Measurements from ENCODE around the gene SH3YL1. TPM values are rescaled to one million over a fixed set of nuclear protein-coding genes. Genes with fewer than 3 reads are reported as not detected.
A peak's percentile ranks its signal among the peaks of the same experiment; 100 is the strongest.

The SH3YL1 gene
- total RNA-seq, 3 donors from 2014 or later (not counting 1 experiment from before 2014, with no cell fraction given) = 28.3 to 42.2 (median 32.3) TPM

- intact Hi-C loops (cut with micrococcal nuclease) = no loop called here
- ATAC-seq = no peak
- Mint-ChIP-seq H3K27me3 (ENCODE audit: low read depth in 2 of 2) (no peaks in the 10 kb centered on the region), H3K27ac (no peak overlapping the region), H3K36me3 (no peaks in the 10 kb centered on the region), H3K4me3 (no peak overlapping the region), H3K4me1 (peaks cover 64 to 68% of the 10 kb centered on the region in 2 donors), H3K9me3 (peaks cover 0 to 2% of the 10 kb centered on the region in 2 donors)
- TF ChIP-seq, protein P1, sequence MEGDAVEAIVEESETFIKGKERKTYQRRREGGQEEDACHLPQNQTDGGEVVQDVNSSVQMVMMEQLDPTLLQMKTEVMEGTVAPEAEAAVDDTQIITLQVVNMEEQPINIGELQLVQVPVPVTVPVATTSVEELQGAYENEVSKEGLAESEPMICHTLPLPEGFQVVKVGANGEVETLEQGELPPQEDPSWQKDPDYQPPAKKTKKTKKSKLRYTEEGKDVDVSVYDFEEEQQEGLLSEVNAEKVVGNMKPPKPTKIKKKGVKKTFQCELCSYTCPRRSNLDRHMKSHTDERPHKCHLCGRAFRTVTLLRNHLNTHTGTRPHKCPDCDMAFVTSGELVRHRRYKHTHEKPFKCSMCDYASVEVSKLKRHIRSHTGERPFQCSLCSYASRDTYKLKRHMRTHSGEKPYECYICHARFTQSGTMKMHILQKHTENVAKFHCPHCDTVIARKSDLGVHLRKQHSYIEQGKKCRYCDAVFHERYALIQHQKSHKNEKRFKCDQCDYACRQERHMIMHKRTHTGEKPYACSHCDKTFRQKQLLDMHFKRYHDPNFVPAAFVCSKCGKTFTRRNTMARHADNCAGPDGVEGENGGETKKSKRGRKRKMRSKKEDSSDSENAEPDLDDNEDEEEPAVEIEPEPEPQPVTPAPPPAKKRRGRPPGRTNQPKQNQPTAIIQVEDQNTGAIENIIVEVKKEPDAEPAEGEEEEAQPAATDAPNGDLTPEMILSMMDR (IDR thresholded peaks at IDR 0.05) = no peak
- no peak overlapping the region for H3K4me3 ChIP-seq (ENCODE audit: low read length)
- 72% methylated on average over 2 of the region's 3 CpGs for WGBS (ENCODE audit: insufficient coverage)
- no peaks in the 10 kb centered on the region for H3K9me3 ChIP-seq (ENCODE audit: control insufficient read depth, insufficient read depth, low read length)
- no peaks in the 10 kb centered on the region for H3K27me3 ChIP-seq (ENCODE audit: control insufficient read depth, insufficient read depth, low read length)
- peaks cover 25% of the 10 kb centered on the region for H3K4me1 ChIP-seq (ENCODE audit: control insufficient read depth, insufficient read depth, low read length)
- no peaks in the 10 kb centered on the region for H3K36me3 ChIP-seq (ENCODE audit: control insufficient read depth, insufficient read depth, low read length)
- DNase-seq = no peak
- H3K27ac ChIP-seq (ENCODE audit: low read length) = no peak overlapping the region
Observed at GRCh38 chr2:180311-180710, 83.5 kb downstream of the SH3YL1 start.

GRCh38 chr2:179886-180285, 83.9 kb downstream of the SH3YL1 start:
- DNase-seq (no peak), ATAC-seq (no peak)
- Mint-ChIP-seq H3K4me3 (no peak overlapping the region), H3K27ac (no peak overlapping the region), H3K9me3 (peaks cover 0 to 2% of the 10 kb centered on the region in 2 donors), H3K27me3 (ENCODE audit: low read depth in 2 of 2) (no peaks in the 10 kb centered on the region), H3K36me3 (no peaks in the 10 kb centered on the region), H3K4me1 (peaks cover 64 to 68% of the 10 kb centered on the region in 2 donors)
- no peaks in the 10 kb centered on the region for H3K9me3 ChIP-seq (ENCODE audit: control insufficient read depth, insufficient read depth, low read length)
- no peaks in the 10 kb centered on the region for H3K27me3 ChIP-seq (ENCODE audit: control insufficient read depth, insufficient read depth, low read length)
- no peak overlapping the region for H3K27ac ChIP-seq (ENCODE audit: low read length)
- intact Hi-C loops (cut with micrococcal nuclease) = loop anchor here (5.0 kb wide), 1 partner anchor 57 kb away; no protein-coding TSS in a partner anchor
- H3K4me1 ChIP-seq (ENCODE audit: control insufficient read depth, insufficient read depth, low read length) = peaks cover 29% of the 10 kb centered on the region
- TF ChIP-seq, protein P1 (IDR thresholded peaks at IDR 0.05) = no peak
- H3K4me3 ChIP-seq (ENCODE audit: low read length) = no peak overlapping the region
- no peaks in the 10 kb centered on the region for H3K36me3 ChIP-seq (ENCODE audit: control insufficient read depth, insufficient read depth, low read length)

DNA sequence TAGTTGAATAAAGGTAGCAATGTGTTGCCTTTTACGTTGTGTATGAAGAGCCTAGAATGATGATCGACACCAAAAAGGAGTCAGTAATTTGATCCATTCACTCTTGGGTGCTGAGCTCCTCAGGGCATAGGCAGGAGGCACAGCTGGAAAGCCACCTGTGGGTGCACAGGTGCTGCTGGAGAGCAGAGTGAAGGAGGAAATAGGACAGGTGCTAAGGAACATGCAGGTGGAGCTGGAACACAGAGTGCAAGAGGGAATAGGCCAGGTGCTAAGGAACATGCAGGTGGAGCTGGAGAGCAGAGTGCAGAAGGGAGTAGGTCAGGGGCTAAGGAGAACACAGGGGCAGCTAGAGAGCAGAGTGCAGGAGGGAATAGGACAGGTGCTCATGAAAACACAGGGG, 86.1 kb downstream of the SH3YL1 start:
- Histone ChIP-seq H3K27me3 (ENCODE audit: control insufficient read depth, insufficient read depth, low read length) (no peaks in the 10 kb centered on the region), H3K9me3 (ENCODE audit: control insufficient read depth, insufficient read depth, low read length) (no peaks in the 10 kb centered on the region), H3K4me3 (ENCODE audit: low read length) (no peak overlapping the region), H3K4me1 (ENCODE audit: control insufficient read depth, insufficient read depth, low read length) (peaks cover 30% of the 10 kb centered on the region), H3K36me3 (ENCODE audit: control insufficient read depth, insufficient read depth, low read length) (no peaks in the 10 kb centered on the region), H3K27ac (ENCODE audit: low read length) (no peak overlapping the region)
- WGBS (ENCODE audit: insufficient coverage) = 94% methylated on average over 2 of the region's 2 CpGs
- Mint-ChIP-seq H3K4me1 (peaks cover 53 to 59% of the 10 kb centered on the region in 2 donors), H3K27me3 (ENCODE audit: low read depth in 2 of 2) (no peaks in the 10 kb centered on the region), H3K27ac (peak overlapping the region; percentile 76 to 88), H3K36me3 (no peaks in the 10 kb centered on the region), H3K4me3 (peak overlapping the region; percentile 70), H3K9me3 (no peaks in the 10 kb centered on the region)
- intact Hi-C loops (cut with micrococcal nuclease) = loop anchor here (5.0 kb wide), 1 partner anchor 60 kb away; no protein-coding TSS in a partner anchor
- TF ChIP-seq, protein P1 (IDR thresholded peaks at IDR 0.05) = no peak
- no peak for ATAC-seq
- no peak for DNase-seq

- Histone ChIP-seq H3K4me3 (ENCODE audit: low read length) (no peak overlapping the region), H3K27ac (ENCODE audit: low read length) (peak overlapping the region; percentile 44), H3K4me1 (ENCODE audit: control insufficient read depth, insufficient read depth, low read length) (peaks cover 30% of the 10 kb centered on the region), H3K27me3 (ENCODE audit: control insufficient read depth, insufficient read depth, low read length) (no peaks in the 10 kb centered on the region), H3K36me3 (ENCODE audit: control insufficient read depth, insufficient read depth, low read length) (no peaks in the 10 kb centered on the region), H3K9me3 (ENCODE audit: control insufficient read depth, insufficient read depth, low read length) (no peaks in the 10 kb centered on the region)
- intact Hi-C loops (cut with micrococcal nuclease) = loop anchor here (1.0 to 5.0 kb wide), 2 partner anchors 16 to 60 kb away; no protein-coding TSS in a partner anchor
- H3K36me3 Mint-ChIP-seq = no peaks in the 10 kb centered on the region
- H3K4me3 Mint-ChIP-seq = peak overlapping the region; percentile 70
- TF ChIP-seq, protein P1 (IDR thresholded peaks at IDR 0.05) = no peak
- DNase-seq (no peak), ATAC-seq (peak in 1 of 3 donors; percentile 25)
- no peaks in the 10 kb centered on the region for H3K27me3 Mint-ChIP-seq (ENCODE audit: low read depth in 2 of 2)
- 90% methylated on average over 1 of the region's 1 CpG for WGBS (ENCODE audit: insufficient coverage)
- no peaks in the 10 kb centered on the region for H3K9me3 Mint-ChIP-seq
- peaks cover 52 to 61% of the 10 kb centered on the region in 2 donors for H3K4me1 Mint-ChIP-seq
- H3K27ac Mint-ChIP-seq = peak overlapping the region; percentile 76 to 88
Observed at GRCh38 chr2:176917-177316, 86.9 kb downstream of the SH3YL1 start.
